ENCODE data around the gene RPL18.
"Not testable (repeated sequence)": the region's sequence is repeated elsewhere in the genome, so short reads cannot be mapped to it uniquely, and the experiment has no call there.

The RPL18 gene

GRCh38 chr19:48577908-48578307 lies 41.1 kb downstream of the RPL18 start:
- DNase-seq: not testable (repeated sequence)

GRCh38 chr19:48575931-48576622 lies 42.9 kb downstream of the RPL18 start:
- no peak for DNase-seq

GRCh38 chr19:48573163-48573505 lies 45.8 kb downstream of the RPL18 start:
- DNase-seq: no peak

GRCh38 chr19:48571378-48572162 lies 47.4 kb downstream of the RPL18 start:
- DNase-seq: no peak

- no peak for DNase-seq
These were observed 49.2 kb downstream of the RPL18 start for GRCh38 chr19:48569814-48570213.

- DNase-seq: no peak
These were observed 50.6 kb downstream of the RPL18 start for GRCh38 chr19:48568345-48568886.

Measured in 8988T (cell line).